ENCODE measurements around the gene SCARF2.

Gene SCARF2

DNA sequence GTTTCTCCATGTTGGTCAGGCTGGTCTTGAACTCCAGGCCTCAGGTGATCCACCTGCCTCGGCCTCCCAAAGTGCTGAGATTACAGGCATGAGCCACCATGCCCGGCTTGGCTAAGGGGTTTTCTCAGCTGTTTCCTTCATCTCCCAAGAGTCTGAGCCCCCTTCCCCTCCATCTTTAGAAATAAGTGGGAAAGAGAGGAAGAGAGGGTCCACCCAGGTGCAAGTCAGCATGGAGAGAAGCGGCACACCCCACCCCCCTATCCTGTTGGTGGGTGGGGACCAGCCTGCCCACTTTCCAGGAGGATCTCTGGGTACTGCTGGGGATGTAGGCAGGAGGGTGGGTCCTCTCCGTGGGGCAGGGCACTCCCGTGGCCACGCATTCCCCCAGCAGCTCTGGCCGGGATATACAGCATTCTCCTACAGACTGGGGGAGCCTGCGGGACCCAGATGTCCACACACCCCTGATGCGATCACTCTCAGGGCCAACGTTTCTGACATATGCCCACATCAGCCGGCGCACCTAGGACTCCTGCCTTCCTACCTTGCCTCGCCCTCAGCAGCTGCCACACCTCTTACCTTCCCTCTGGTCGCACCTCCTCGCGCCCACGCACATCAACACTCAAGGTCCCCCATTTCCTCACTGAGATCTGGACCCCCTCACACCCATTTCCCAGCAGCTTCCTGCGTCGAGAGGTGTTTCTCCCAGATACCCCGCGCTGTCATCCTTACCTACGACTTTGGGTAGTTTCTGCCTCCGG, 8.9 kb downstream of the SCARF2 start:
- DNase-seq (ENCODE audit: low spot score in 2 of 2) (no peak), ATAC-seq (no peak)
- peak overlapping the region; percentile 80 for H3K4me3 Mint-ChIP-seq
- peak overlapping the region; percentile 61 for H3K27ac Mint-ChIP-seq
- H3K9me3 Mint-ChIP-seq: no peaks in the 10 kb centered on the region
- H3K36me3 Mint-ChIP-seq: peaks cover under 1% of the 10 kb centered on the region
- H3K4me1 Mint-ChIP-seq: peaks cover 18% of the 10 kb centered on the region

DNA sequence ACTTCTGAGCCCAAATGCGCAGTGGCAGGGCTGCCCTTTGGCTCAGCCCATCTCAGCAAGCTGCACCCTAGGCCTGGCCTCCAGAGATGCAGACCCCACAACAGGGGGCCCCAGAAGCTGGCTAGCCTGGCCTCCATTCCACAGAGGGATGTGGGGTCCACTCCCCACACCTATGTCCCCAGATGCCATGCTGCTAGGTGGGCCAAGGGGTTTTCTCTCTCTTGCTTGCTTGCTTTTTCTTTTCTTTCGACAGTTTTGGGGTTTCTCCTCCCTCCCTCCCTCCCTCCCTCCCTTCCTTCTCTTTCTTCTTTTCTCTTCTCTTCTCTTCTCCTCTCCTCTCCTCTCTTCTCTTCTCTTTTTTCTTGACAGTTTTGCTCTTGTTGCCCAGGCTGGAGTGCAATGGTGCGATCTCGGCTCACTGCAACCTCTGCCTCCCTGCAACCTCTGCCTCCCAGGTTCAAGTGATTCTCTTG, 9.6 kb downstream of the SCARF2 start:
- ATAC-seq (no peak), DNase-seq (ENCODE audit: low spot score in 2 of 2) (no peak)
- H3K4me1 Mint-ChIP-seq: peaks cover 18% of the 10 kb centered on the region
- H3K9me3 Mint-ChIP-seq: no peaks in the 10 kb centered on the region
- H3K4me3 Mint-ChIP-seq: no peak overlapping the region
- no peak overlapping the region for H3K27ac Mint-ChIP-seq
- H3K36me3 Mint-ChIP-seq: peaks cover 5% of the 10 kb centered on the region

DNA sequence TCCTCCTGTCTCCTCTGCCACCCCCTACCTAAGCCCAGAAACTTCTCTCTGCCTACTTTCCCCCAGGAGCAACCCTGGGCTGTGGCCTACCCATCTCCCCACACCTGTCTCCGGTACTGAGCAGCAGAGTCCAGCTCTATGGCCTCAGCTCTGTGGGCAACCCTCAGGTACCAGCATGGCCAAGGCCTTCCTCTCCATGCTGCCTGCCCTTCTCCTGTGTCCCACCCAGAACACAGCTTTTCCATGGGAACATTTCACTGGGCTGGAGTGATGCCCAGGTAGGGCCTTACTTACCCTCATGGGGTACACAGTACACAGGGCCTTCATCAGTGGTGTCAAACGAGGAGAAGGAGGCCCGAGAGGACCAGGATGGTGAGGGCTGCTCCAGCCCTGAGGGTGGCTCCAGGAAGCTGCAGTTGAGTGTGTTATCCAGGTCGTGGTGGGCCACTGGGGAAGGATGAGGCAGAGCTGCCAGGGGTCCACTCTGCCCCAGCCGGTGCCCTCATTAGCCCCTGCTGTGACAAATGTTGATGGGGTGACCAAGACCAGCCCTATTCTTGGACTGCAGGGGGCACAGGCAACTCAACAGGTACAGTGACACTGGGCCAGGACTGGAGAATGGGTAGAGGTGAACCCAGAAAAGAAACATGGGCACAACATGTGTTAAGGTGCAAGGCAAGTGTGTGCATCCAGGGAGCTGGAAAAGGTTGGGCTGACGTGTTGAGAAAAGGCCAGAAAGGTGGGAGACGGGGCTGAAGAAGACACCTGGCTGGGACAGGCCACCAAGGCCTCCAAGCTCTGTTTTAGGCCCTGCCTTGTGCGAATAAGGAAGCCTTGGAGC, 10.3 kb downstream of the SCARF2 start:
- H3K9me3 Mint-ChIP-seq: no peaks in the 10 kb centered on the region
- no peak overlapping the region for H3K27ac Mint-ChIP-seq
- H3K4me3 Mint-ChIP-seq: no peak overlapping the region
- peaks cover 18% of the 10 kb centered on the region for H3K4me1 Mint-ChIP-seq
- ATAC-seq (no peak), DNase-seq (ENCODE audit: low spot score in 2 of 2) (no peak)
- H3K36me3 Mint-ChIP-seq: peaks cover 5% of the 10 kb centered on the region

DNA sequence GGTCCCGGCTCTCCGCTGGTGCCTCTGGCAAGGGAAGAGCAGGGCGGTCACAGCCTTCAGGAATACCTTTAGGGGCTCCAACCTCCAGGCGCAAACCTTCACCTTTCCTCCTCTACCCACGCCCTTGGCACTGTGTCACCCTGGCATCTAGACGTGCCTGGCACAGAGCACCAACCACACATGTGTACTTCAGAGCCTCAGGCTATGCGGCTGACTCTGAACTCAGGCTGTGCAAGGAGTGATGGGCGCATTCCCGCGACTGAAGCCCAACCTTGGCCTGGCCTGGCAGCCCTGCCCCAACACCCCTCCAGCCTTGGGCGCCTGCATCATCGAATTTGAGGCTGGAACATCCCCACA, 11.4 kb downstream of the SCARF2 start:
- no peak overlapping the region for H3K4me3 Mint-ChIP-seq
- H3K4me1 Mint-ChIP-seq: peaks cover 11% of the 10 kb centered on the region
- H3K9me3 Mint-ChIP-seq: no peaks in the 10 kb centered on the region
- DNase-seq (ENCODE audit: low spot score in 2 of 2): no peak
- H3K36me3 Mint-ChIP-seq: peaks cover 5% of the 10 kb centered on the region
- H3K27ac Mint-ChIP-seq: no peak overlapping the region
- ATAC-seq: no peak

- Mint-ChIP-seq H3K9me3 (no peaks in the 10 kb centered on the region), H3K4me1 (peaks cover 11% of the 10 kb centered on the region), H3K36me3 (peaks cover 5% of the 10 kb centered on the region), H3K4me3 (peak overlapping the region; percentile 55), H3K27ac (no peak overlapping the region)
- DNase-seq (ENCODE audit: low spot score in 2 of 2): no peak
- ATAC-seq: no peak
Observed at GRCh38 chr22:20425566-20426258, 11.9 kb downstream of the SCARF2 start.

DNA sequence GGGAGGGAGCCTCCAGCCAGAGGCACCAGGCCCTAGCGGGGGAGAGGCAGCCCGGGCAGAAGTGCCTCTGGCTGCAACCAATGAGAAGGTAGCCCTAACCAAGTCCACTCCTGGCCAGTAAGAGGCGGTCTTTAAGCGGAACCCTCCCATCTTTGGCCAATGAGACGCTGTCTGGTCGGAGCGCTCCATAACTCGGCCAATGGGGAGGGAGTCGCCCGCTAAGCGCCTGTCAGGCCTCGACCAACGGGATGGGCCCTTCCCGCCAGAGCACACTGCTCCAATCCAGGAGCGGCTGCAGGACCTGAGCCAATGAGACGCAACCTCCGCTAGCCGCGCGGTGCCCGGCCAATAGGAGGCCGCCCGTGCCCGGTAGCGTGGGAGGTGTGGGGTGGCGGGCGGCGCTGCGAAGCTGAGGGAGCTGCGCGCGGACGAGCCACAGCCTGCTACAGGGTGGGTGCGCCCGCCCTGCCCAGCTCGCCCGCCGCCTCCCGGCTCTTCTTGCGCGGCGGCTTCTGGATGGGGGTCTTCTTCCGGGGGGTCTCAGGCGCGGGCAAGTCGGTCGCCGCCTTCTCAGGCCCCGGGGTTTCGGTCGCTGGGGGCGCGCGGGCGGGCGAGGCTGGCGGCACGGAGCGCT, 12.6 kb downstream of the SCARF2 start:
- Mint-ChIP-seq H3K4me3 (peak overlapping the region; percentile 55), H3K27ac (no peak overlapping the region), H3K4me1 (peaks cover 11% of the 10 kb centered on the region), H3K36me3 (peaks cover 5% of the 10 kb centered on the region), H3K9me3 (no peaks in the 10 kb centered on the region)
- DNase-seq (ENCODE audit: low spot score in 2 of 2): no peak
- no peak for ATAC-seq

DNA sequence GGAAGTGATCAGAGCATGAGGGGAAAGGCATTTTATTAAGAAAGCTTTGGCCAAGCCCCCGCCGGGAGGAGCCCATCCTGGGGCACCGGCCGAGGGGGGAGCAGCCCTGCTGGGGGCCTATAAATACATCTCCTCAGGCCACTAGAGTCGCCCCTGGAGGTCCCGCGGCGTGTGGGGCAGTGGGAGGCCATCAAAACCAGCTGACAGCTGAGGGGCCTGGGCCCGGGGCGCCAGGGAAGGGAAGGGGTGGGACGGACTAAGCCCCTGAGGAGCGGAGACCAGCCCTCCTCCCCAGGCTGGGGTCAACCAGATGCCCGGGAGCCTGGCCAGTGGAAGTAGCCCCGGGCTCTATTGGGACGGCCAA, 13.1 kb downstream of the SCARF2 start:
- ATAC-seq (no peak), DNase-seq (ENCODE audit: low spot score in 2 of 2) (no peak)
- Mint-ChIP-seq H3K36me3 (peaks cover 5% of the 10 kb centered on the region), H3K4me1 (peaks cover 11% of the 10 kb centered on the region), H3K27ac (no peak overlapping the region), H3K9me3 (no peaks in the 10 kb centered on the region), H3K4me3 (peak overlapping the region; percentile 55)

DNA sequence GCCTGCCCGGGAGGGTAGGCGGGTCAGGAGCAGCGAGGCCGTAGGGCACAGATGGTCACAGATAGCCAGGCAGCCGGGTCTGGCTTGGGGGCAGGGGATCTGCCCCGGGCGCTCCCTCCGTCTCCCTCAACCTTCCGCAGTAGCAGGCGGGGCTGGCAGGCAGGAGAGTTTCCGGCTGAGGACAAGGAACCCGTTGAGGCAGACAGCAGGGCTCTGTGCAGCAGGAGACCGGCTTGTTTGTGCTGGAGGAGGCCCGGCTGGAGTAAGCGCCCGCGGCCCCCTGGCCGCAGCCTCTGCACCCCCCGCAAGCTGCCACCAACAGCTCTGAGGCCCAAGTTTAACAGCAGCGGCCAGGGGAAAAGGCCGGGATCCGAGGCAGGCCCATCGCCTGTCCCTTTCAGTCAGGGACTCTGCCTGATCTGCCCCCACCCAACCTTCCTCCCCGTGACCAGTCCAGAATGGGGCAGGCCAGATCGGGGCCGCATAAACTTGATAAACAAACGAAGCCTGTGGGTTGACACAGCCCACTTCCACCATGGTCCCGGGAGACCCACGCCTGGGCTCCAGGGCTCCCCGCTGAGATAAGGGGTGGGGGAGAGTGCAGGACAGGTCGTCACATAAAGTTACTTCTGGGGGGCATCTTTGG, 13.6 kb downstream of the SCARF2 start:
- ATAC-seq (no peak), DNase-seq (ENCODE audit: low spot score in 2 of 2) (no peak)
- Mint-ChIP-seq H3K36me3 (peaks cover 5% of the 10 kb centered on the region), H3K4me1 (peaks cover 8% of the 10 kb centered on the region), H3K9me3 (no peaks in the 10 kb centered on the region), H3K4me3 (peak overlapping the region; percentile 55), H3K27ac (peak overlapping the region; percentile 54)

- H3K4me1 Mint-ChIP-seq: peaks cover 4% of the 10 kb centered on the region
- ATAC-seq: no peak
- peaks cover 5% of the 10 kb centered on the region for H3K36me3 Mint-ChIP-seq
- no peaks in the 10 kb centered on the region for H3K9me3 Mint-ChIP-seq
- DNase-seq (ENCODE audit: low spot score in 2 of 2): no peak
- H3K4me3 Mint-ChIP-seq: no peak overlapping the region
- H3K27ac Mint-ChIP-seq: peak overlapping the region; percentile 54
Observed at GRCh38 chr22:20423008-20423905, 14.4 kb downstream of the SCARF2 start.

DNA sequence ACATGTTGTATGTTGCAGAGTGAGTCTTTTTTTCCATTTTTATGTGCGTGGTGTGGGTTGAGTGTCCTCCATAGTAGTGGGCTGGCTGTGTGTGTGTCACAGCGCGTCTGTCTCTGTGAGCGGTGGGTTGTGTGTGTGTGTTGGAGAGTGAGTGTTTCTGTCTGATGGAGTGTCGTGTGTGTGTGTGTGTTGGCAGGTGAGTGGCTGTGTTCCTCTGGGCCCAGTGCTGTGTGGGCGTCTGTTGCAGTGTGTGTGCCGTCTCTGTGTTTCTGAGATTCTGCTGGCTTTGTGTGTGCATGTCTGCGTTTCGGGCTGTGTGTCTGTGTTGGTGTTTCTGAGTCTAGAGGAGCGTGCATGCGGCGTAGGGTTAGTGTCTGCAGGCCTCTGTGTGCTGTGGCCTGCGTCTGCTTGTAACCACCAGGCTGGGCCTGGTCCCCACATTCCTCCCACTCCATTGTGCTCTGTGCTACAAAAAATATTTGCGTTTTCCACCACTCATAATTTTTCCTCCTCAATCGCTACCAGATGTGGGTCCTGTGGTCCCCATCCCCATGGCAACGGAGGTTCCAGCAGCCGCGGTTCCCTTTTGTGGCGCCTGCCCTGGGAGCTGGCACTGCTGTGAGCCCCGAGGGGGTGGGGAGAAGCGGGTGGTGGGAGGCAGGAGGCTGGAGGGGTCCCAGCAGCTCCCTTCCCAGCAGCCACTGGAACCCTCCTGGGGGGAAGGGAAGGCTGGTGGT, 15.2 kb downstream of the SCARF2 start:
- Mint-ChIP-seq H3K27ac (no peak overlapping the region), H3K4me3 (no peak overlapping the region), H3K36me3 (peaks cover 5% of the 10 kb centered on the region), H3K4me1 (peaks cover 4% of the 10 kb centered on the region), H3K9me3 (no peaks in the 10 kb centered on the region)
- no peak for ATAC-seq
- DNase-seq (ENCODE audit: low spot score in 2 of 2): no peak

DNA sequence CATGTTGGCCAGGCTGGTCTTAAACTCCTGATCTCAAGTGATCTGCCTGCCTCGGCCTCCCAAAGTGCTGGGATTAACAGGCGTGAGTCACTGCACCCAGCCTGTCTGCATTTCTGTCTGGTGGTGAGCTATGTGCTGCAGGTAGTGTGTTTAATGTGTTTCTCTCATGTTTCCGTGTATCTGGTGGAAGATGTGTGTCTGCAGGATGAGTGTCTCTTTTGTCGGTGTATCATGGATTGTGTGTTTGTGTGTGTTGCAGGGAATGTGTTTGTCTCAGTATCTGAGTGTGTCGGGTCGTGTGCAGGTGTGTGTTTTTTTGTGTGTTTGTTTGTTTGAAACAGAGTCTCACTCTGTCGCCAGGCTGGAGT, 16.1 kb downstream of the SCARF2 start:
- H3K27ac Mint-ChIP-seq: no peak overlapping the region
- peaks cover 5% of the 10 kb centered on the region for H3K36me3 Mint-ChIP-seq
- DNase-seq (ENCODE audit: low spot score in 2 of 2) (no peak), ATAC-seq (no peak)
- H3K4me1 Mint-ChIP-seq: no peaks in the 10 kb centered on the region
- H3K9me3 Mint-ChIP-seq: no peaks in the 10 kb centered on the region
- H3K4me3 Mint-ChIP-seq: no peak overlapping the region

DNA sequence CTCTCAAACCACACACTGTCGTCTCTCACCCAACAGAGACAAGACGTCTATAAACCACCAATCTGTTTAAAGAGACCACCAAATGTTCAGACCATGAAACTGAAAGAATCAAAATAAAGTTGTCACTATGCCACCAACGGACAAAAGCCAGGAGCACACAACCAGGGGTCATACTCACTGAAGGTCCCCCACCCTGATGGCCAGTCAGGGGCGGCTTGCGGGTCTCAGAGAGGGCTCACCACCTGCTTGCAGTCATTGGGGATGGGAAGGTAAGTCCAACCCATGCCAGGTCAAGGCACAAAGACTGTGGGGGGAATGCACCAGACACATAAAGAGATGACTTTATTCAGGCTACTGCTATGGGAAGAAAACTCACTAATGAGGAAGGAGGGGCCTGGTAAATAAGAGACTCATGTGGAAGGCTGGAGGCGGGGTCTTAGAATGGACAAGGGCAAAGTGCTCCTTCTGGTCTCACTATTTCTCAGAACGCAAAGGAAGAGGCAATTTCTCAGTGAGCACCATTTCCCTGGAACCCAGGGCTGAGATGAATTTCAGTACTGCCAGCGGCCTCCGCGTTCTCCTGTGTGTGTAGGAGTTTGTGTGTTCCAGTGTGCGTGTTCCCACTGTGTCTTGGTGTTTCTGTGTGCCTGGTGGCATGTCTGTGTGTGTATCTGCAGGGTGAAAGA, 17.3 kb downstream of the SCARF2 start:
- ATAC-seq (no peak), DNase-seq (ENCODE audit: low spot score in 2 of 2) (no peak)
- Mint-ChIP-seq H3K9me3 (no peaks in the 10 kb centered on the region), H3K4me3 (no peak overlapping the region), H3K36me3 (peaks cover 5% of the 10 kb centered on the region), H3K27ac (no peak overlapping the region), H3K4me1 (no peaks in the 10 kb centered on the region)

DNA sequence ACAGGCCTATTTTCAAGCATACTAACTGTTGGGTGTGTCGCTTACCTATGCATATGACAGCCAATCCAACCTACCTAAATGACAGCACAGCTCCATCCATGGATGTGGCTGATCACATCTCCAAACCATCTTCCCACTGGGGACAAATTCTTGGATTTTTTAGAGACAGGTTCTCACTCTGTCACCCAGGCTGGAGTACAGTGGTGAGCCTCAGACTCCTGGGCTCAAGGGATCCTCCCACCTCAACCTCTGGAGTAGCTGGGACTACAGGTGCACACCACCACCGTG, 18.0 kb downstream of the SCARF2 start:
- Mint-ChIP-seq H3K9me3 (no peaks in the 10 kb centered on the region), H3K4me1 (no peaks in the 10 kb centered on the region), H3K36me3 (peaks cover 5% of the 10 kb centered on the region), H3K4me3 (no peak overlapping the region), H3K27ac (no peak overlapping the region)
- DNase-seq (ENCODE audit: low spot score in 2 of 2) (no peak), ATAC-seq (no peak)

Measured in stimulated activated effector memory CD8-positive, alpha-beta T cell treated with anti-CD3 and anti-CD28 coated beads, Interleukin-12 subunit alpha, Interleukin-12 subunit beta, amount 100 ng/mL, for 72 hours (primary cell).